Liver (tissue), 2 donors: ENCODE data around the gene PPP4R3A.

Experiments
- TF ChIP-seq, protein P1 (sequence below): IDR thresholded peaks from 2 replicates; pipeline ENCODE4 v1.6.1; 2016; ENCODE audit warnings: antibody characterized with exemption
- TF ChIP-seq, protein P2 (sequence below): fragments of 150-350 bp; IDR thresholded peaks from 2 replicates; pipeline ENCODE4 v1.5.1; 2017; ENCODE audit warnings: improper control_type of control experiment, low read depth, low read length; ENCODE audit not compliant: missing input control
- donor health status: healthy.

DNA sequence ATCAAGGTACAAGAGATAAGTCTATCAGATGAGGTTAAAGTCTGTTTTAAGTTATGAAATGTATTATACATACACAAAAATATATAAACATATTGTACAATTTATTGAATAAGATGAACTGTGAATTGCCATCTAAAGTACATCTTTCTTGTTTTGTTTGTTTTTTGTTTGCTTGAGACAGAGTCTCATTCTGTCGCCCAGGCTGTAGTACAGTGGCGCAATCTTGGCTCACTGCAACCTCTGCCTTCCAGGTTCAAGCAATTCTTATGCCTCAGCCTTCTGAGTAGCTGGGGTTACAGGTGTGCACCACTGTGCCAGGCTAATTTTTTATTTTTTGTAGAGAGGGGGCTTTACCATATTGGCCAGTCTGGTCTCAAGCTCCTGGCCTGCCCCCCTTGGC, 10.0 kb upstream of the PPP4R3A start:
- TF ChIP-seq, protein P1, sequence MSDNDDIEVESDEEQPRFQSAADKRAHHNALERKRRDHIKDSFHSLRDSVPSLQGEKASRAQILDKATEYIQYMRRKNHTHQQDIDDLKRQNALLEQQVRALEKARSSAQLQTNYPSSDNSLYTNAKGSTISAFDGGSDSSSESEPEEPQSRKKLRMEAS: no peak
- TF ChIP-seq, protein P2, sequence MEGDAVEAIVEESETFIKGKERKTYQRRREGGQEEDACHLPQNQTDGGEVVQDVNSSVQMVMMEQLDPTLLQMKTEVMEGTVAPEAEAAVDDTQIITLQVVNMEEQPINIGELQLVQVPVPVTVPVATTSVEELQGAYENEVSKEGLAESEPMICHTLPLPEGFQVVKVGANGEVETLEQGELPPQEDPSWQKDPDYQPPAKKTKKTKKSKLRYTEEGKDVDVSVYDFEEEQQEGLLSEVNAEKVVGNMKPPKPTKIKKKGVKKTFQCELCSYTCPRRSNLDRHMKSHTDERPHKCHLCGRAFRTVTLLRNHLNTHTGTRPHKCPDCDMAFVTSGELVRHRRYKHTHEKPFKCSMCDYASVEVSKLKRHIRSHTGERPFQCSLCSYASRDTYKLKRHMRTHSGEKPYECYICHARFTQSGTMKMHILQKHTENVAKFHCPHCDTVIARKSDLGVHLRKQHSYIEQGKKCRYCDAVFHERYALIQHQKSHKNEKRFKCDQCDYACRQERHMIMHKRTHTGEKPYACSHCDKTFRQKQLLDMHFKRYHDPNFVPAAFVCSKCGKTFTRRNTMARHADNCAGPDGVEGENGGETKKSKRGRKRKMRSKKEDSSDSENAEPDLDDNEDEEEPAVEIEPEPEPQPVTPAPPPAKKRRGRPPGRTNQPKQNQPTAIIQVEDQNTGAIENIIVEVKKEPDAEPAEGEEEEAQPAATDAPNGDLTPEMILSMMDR: no peak
